GM18867 (cell line): Measurements from ENCODE around the gene CDNF.

ENCODE experiments used
- ATAC-seq: cut with Tn5 transposase; IDR thresholded peaks from one replicate; pipeline ENCODE4 v1.9.1; 2021; ENCODE audit warnings: mild to moderate bottlenecking, moderate library complexity; ENCODE audit not compliant: unreplicated experiment

The CDNF gene

GRCh38 chr10:14801723-14802122, 36.1 kb downstream of the CDNF start:
- no peak for ATAC-seq

GRCh38 chr10:14800397-14800796, 37.4 kb downstream of the CDNF start:
- ATAC-seq, result no peak

- ATAC-seq, result no peak
These were observed 39.2 kb downstream of the CDNF start for GRCh38 chr10:14798636-14799035.

- no peak for ATAC-seq
These were observed 49.9 kb downstream of the CDNF start for GRCh38 chr10:14787938-14788337.

- ATAC-seq, result no peak
These were observed 53.3 kb downstream of the CDNF start for GRCh38 chr10:14784459-14785055.

- ATAC-seq, result no peak
These were observed 55.0 kb downstream of the CDNF start for GRCh38 chr10:14782691-14783363.

GRCh38 chr10:14781763-14782162, 56.1 kb downstream of the CDNF start:
- ATAC-seq, result no peak

GRCh38 chr10:14779001-14779651, 58.7 kb downstream of the CDNF start:
- no peak for ATAC-seq

GRCh38 chr10:14776546-14776945, 61.3 kb downstream of the CDNF start:
- ATAC-seq, result no peak

GRCh38 chr10:14775656-14776055, 62.2 kb downstream of the CDNF start:
- no peak for ATAC-seq

GRCh38 chr10:14774797-14775196, 63.0 kb downstream of the CDNF start, which contains the start of gene FAM107B:
FAM107B (minus strand) TSS chr10:14774897; CDS start chr10:14774663, 234 bp downstream.
- no peak for ATAC-seq

- no peak for ATAC-seq
These were observed 63.6 kb downstream of the CDNF start for GRCh38 chr10:14774214-14774580.

GRCh38 chr10:14773551-14774213, 64.2 kb downstream of the CDNF start:
- no peak for ATAC-seq

GRCh38 chr10:14772399-14772798, 65.4 kb downstream of the CDNF start:
- ATAC-seq, result no peak

GRCh38 chr10:14770927-14771326, 66.9 kb downstream of the CDNF start:
- ATAC-seq, result no peak
